Measurements from ENCODE around the gene CHCHD4. TPM values are rescaled to one million over a fixed set of nuclear protein-coding genes. Genes with fewer than 3 reads are reported as not detected.
"Not testable (repeated sequence)": the region's sequence is repeated elsewhere in the genome, so short reads cannot be mapped to it uniquely, and the experiment has no call there.

Gene CHCHD4
- total RNA-seq, 1 donor from 2014 or later, result 11.9 TPM

DNA sequence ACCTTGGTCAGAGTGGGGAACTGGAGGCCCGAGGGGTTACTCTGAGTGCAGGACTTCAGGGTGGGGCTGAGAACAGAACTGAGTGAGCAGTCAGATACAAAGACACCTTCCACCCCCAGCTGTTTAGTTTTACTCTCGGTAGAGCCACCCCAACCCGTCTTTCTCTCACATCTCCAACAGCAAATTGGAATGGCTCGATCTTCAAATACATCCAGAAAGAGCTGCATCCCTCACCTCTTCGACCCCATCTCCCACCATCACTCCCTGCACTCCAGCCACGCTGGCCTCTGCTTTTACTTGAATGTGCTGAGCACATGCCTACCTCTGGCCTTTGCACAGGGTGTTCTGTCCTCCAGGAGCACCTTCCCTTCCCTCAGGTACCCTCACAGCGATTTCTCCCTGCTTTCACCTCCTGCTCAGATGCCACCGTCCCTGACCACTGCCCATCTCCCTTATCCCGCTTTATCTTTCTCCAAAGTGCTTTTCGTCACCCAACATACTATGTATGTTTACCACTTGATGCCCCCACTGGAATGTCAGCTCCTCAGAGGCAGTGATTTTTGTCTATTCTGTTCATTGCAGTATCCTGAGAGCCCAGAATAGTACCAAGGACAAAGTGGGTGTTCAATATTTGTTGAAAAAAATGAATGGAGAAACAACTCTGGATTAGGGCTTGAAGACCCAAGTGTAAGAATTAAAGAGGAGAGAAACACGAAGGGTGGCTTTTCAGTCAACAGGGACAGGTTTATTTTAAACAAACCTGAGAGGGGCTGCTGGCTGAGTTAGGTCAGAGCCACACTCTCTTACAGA lies 4.4 kb downstream of the CHCHD4 start:
- no peak for DNase-seq (ENCODE audit: low read depth in 2 of 2)

GRCh38 chr3:14119651-14120050 lies 5.0 kb downstream of the CHCHD4 start:
- no peak for DNase-seq (ENCODE audit: low read depth in 2 of 2)

DNA sequence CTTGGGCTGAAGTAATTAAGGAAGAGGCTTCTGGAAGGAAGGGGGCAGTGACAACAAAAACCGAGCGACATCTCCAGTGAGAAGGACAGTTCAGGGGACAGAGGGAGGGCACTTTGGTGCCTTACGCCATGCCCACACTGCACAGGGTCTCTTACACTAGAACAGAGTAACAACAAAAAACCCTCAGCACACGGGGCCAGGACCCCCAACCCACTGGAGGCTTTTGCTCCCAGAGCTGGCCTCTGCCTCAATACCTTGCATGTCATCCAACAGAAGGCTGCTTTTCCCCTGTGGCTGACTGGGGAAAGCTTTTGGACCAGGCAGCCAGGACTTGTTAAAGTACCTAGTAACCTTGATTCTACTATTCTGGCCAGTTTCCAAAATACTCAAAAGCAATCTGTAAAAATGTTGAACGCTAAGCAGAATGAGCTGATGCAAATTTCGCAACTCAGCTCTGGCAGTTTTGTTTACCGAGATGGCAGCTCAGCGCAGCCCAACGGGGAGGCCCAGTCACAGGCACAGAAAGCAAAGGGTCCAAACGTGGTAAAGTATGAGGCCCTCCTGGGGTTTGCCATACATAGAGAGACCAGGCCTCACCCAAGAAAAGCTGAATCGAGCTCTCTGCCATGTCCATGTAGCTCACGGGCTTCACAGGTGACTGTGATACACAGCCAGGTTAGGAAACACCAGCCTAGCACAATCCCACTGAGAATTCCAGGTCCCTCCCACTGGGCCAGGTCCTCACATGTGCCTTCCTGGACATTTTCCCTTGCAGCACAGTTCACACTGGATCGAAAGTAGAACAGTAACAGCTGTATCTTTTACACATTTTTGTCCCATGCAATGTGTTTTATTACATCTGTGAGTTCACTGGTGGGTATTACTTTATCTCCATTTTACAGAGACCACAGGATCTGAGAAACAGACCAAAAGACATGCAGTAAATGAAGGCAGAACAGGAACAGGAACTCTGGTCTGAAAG lies 6.0 kb downstream of the CHCHD4 start:
- DNase-seq (ENCODE audit: low read depth in 2 of 2), result no peak

- no peak for DNase-seq (ENCODE audit: low read depth in 2 of 2)
These were observed 6.9 kb downstream of the CHCHD4 start for GRCh38 chr3:14117468-14118399.

- DNase-seq (ENCODE audit: low read depth in 2 of 2), result peak in 1 of 2 donors; percentile 16
These were observed 10.6 kb downstream of the CHCHD4 start for GRCh38 chr3:14113965-14114635.

- DNase-seq (ENCODE audit: low read depth in 2 of 2), result no peak
These were observed 14.0 kb downstream of the CHCHD4 start for GRCh38 chr3:14110699-14111098.

DNA sequence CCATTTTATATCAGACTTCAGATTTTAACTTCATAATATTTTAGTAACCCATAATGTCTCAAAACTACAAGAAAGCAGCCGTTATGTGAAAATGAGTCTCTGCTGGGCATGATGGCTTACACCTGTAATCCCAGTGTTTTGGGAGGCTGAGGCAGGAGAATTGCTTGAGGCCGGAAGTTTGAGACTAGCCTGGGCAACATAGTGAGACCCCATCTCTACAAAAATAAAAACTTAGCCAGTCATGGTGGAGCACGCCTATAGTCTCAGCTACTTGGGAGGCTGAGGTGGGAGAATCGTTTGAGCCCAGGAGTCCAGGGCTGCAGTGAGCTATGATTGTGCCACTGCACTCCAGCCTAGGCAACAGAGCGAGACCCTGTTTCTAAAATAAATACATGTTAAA lies 14.8 kb downstream of the CHCHD4 start:
- not testable (repeated sequence) for DNase-seq (ENCODE audit: low read depth in 2 of 2)

- DNase-seq (ENCODE audit: low read depth in 2 of 2), result no peak
These were observed 26.9 kb downstream of the CHCHD4 start for GRCh38 chr3:14097616-14098391.

GRCh38 chr3:14096742-14097141 lies 27.9 kb downstream of the CHCHD4 start:
- DNase-seq (ENCODE audit: low read depth in 2 of 2), result no peak

GRCh38 chr3:14093831-14094230 lies 30.8 kb downstream of the CHCHD4 start:
- DNase-seq (ENCODE audit: low read depth in 2 of 2), result no peak

DNA sequence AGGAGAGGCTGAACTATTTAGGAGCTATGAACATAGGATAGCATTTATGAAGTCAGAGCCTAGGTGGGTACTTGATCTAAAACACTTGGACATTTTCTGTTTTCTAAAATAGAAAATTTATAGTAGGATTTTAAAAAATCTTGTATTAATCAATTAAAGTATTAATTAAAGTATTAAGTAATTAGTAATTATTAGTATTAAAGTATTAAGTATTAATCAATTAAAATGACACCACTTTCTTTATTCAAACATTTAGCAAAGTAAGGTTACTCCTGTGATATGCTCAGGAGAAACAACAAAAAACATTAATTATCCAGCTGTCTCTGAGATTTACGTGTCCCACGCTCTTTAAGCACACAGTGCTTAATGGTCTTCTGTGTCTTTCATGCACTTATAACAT lies 32.2 kb downstream of the CHCHD4 start:
- DNase-seq (ENCODE audit: low read depth in 2 of 2), result no peak

- DNase-seq (ENCODE audit: low read depth in 2 of 2), result not testable (repeated sequence)
These were observed 32.7 kb downstream of the CHCHD4 start for GRCh38 chr3:14091959-14092358.

DNA sequence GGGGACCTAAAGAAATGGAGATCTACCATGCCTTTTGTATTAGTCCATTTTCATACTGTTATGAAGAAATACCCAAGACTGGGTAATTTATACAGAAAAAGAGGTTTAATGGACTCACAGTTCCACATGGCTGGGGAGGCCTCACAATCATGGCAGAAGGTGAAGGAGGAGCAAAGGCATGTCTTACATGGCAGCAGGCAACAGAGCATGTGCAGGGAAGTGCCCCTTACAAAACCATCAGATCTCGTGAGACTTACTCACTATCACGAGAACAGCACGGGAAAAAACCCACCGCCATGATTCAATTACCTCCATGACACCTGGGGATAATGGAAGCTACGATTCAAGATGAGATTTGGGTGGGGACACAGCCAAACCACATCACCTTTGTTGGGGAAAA lies 37.2 kb downstream of the CHCHD4 start:
- not testable (repeated sequence) for DNase-seq (ENCODE audit: low read depth in 2 of 2)

- DNase-seq (ENCODE audit: low read depth in 2 of 2), result no peak
These were observed 42.5 kb downstream of the CHCHD4 start for GRCh38 chr3:14082108-14082657.

- DNase-seq (ENCODE audit: low read depth in 2 of 2), result no peak
These were observed 47.4 kb downstream of the CHCHD4 start for GRCh38 chr3:14077310-14077709.

DNA sequence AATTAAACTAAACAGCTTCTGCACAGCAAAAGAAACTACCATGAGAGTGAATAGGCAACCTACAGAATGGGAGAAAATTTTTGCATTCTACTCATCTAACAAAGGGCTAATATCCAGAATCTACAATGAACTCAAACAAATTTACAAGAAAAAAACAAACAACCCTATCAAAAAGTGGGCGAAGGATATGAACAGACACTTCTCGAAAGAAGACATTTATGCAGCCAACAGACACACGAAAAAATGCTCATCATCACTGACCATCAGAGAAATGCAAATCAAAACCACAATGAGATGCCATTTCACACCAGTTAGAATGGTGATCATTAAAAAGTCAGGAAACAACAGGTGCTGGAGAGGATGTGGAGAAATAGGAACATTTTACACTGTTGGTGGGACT lies 49.4 kb downstream of the CHCHD4 start:
- DNase-seq (ENCODE audit: low read depth in 2 of 2), result not testable (repeated sequence)

DNA sequence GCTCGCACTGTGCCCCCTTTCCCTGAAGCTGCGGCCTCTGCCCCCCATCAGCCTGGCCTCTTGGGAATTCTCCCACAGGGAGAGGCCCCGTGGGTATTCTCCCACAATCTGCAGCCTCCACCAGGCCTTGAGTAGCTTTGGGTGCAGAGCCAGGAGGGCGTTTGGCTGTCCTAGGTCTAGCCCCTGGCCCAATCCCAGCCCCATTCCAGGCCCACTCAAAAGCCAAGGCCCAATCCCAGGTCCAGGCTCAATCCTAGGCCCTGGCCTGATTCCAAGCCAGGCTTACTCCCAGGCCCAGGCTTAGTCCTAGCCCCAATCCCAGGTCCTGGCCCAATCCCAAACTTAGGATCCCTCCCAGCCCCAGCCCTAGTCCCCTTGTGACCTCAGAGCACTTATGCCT lies 59.8 kb downstream of the CHCHD4 start:
- DNase-seq (ENCODE audit: low read depth in 2 of 2), result no peak

DNA sequence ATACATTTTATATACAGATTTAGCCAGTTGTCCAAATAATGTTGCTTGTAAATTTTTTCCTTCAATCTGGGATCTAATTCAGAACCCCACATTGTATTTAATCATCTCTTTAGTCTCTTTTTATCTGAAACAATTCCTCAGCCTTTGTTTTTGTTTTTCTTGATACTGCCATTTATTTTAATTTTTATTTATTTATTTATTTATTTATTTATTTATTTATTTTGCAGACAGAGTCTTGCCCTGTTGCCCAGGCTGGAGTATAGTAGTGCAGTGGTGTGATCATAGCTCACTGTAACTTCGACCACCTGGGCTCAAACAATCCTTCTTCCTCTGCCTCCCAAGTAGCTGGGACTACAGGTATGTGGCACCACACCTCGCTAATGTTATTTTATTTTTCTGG lies 61.5 kb downstream of the CHCHD4 start:
- no peak for DNase-seq (ENCODE audit: low read depth in 2 of 2)
